SH-SY5Y (cell line): Measurements from ENCODE around the gene SAMM50.

Experiments used
- GATA2 ChIP-seq: IDR thresholded peaks from 2 replicates; pipeline ENCODE4 v1.6.1; 2011; ENCODE audit warnings: mild to moderate bottlenecking, low read depth, low read length
- GATA3 ChIP-seq: IDR thresholded peaks from 2 replicates; pipeline ENCODE4 v1.6.1; 2011; ENCODE audit warnings: low read depth, mild to moderate bottlenecking, low read length, moderate library complexity

SAMM50 gene

DNA sequence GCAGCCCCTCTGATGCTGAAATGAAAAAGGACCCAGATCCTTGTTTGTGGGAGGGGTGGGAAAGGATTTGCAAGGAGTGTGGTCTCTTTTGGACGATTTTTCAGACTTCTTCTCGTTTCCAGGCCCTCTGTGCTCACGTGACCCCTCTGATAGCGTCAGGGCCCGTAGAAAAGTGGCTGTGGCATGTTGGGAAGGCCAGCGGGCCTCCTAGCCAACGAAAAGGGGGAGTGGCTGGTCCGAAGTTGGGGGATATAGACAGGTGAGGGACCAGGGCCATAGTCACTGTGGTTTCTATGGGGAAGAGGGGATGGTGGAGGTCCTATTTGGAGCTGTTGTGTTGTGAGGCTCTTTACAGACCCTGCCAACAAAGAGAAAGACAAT is 75.5 kb downstream of the SAMM50 start:
- no peak for TF ChIP-seq GATA3
- TF ChIP-seq GATA2 = no peak

DNA sequence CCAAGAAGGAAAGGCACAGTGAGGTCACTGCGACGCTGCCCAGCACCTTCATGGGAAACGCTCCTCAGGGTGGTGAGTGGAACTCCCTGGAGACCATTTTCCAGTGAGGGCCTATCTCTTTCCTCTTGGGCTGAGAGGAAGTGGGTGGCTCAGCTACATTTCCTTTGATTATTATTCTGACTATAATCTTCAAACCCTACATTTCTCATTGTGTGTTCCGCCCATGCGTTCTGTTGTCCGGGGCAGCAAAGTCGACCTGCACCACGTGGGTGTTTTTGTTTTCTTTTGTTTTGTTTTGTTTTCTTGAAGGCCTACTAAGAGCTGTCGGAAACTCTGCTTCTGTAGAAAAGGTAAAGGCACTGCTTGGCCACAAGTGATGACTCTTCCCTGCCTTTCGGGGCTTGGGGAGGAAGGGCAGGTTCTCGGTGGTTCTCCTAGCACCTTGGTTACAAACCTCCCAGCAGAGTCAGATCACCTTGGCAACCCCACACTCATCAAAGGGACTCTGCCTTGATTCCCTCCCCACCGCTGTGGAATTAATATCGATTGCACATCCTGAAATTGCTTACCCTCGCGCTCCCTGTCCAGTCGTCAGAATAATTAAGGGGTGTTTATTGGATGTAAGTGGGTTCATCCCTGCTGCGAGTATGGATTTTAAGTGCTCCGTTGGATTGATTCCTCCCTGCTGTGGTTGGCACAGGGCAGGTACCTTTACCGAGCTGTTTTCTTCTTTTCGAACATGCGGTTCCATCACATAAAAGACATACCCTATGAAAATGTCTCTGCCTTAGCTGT is 76.1 kb downstream of the SAMM50 start:
- TF ChIP-seq GATA3 (no peak), GATA2 (no peak)

DNA sequence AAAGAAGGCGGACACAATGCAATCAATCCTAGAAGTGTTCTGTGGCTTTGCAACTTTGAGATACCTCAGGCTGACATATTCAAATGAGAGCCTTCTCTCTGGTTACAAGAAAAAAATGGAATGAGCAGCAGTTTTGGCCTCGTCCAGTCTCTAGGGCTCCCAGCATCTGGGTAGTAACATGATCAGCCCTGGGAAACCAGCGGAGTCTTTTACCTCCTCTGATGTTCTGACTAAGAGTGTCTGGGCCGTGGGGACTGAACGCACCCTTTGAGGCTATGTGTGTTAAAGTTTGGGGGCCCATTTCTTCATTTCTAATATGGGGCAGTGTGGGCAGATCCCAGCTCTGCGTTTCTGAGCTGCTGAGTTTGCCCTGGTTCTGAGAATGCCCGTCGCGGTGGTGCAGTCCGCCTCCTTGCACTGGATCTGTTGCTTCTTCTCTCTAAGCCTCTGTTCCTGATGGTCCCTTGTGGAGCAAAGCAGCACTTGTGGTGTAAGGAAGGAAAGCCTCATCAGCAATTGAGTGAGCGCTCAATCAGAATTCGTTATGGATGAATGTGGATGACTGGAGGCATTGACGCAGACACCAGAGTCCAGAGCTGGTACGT is 77.0 kb downstream of the SAMM50 start:
- no peak for TF ChIP-seq GATA3
- no peak for TF ChIP-seq GATA2

DNA sequence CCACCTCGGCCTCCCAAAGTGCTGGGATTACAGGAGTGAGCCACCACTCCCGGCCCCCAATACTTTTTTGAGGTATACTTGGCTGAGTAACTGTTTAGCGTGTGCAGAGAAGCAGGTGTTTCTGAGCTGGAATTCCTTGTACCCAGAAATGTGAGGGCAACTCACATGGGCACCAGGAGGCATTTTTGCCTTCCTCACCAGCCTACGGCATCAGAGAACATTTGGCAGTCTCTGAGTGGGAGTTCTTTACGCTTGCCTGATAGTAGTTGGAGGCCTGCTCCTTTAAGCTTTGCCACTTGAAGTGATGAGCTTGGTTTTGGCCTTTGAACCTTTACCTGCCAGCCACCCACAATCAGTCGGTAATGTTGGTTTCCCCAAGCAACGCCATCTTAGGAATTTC is 78.0 kb downstream of the SAMM50 start:
- TF ChIP-seq GATA3 = no peak
- TF ChIP-seq GATA2 = no peak

DNA sequence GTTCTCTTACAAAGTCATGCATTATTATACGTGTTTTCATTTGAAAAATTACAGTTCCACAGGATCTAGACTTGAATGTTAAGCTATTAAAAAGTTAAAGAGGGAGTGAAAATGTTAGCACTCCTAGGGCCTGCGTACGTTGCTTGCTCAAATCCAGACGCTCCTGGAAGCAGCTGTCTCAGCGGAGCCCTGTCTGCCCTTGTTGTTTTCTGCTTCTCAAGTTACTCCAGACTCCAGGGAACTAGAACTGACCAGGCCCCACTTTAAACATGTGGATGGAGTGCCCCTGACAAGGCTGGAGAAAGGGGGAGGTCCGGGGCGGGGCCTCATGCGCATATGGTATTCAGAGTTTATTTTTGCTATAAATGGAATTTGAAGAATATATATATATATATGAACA is 78.5 kb downstream of the SAMM50 start:
- no peak for TF ChIP-seq GATA2
- TF ChIP-seq GATA3 = no peak

DNA sequence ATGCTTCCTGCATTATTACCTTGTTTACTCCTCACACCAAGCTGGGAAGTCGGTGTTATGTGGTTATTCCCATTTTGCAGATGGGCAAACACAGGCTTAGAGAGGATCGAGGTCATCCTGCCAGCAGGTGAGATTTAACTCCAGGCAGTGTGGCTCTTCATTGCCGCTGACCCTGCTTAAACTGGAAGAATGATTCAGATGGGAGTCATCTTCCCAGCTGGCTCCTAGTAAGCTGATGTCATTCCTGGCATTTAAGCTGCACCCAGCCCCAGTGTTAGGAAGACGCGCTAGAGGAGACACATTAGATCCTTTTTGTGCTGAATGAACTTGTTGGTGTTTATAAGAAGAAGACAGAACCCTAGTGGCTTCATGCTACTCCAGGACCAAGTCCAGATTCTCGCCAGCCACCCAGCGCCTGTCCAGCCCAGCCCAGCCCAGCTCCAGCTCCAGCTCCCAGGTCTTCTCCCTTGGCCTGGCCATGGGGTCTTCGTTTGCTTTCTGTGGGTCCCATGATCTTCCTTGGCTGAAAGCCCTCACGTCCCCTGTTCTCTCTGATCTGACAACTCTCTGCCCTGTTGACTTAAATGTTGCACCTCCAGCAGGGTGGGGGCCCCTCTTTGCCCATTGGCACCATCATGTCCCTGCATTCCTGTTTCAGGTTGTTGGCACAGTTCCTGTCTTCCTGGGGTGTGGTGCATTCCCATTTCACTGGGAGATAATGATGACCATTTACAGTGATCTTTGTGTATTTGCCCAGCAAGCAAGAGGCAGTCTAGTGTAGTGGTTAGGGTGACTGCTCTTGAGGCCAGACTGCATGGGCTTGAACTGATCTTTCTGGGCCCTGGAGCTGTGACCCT is 82.5 kb downstream of the SAMM50 start:
- TF ChIP-seq GATA3 (no peak), GATA2 (no peak)

DNA sequence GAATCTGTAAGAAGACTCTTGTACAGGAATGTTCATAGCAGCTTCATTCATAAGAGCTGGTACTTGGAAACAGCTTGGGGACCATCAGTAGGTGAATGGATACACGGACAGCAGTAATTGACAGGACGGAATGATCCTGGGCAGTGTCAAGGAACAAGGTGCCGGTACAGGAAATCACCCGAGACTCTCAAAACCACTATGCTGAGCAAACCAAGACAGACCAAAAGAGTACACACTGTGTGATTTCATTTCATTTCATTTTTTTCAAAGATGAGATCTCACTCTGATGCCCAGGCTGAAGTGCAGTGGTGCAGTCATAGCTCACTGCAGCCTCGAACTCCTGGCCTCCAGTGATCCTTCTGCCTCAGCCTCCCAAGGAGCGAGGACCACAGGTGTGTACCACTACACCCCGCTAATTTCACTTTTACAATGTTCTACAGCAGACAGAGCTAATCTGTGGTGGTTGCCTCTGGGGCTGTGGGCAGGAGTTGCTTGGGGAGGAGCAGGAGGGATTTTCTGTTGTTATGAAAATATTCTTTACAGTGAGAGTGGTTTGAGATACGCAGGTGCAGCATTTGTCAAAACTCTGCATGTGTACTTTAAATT is 84.4 kb downstream of the SAMM50 start:
- TF ChIP-seq GATA2 = no peak
- TF ChIP-seq GATA3 = no peak

DNA sequence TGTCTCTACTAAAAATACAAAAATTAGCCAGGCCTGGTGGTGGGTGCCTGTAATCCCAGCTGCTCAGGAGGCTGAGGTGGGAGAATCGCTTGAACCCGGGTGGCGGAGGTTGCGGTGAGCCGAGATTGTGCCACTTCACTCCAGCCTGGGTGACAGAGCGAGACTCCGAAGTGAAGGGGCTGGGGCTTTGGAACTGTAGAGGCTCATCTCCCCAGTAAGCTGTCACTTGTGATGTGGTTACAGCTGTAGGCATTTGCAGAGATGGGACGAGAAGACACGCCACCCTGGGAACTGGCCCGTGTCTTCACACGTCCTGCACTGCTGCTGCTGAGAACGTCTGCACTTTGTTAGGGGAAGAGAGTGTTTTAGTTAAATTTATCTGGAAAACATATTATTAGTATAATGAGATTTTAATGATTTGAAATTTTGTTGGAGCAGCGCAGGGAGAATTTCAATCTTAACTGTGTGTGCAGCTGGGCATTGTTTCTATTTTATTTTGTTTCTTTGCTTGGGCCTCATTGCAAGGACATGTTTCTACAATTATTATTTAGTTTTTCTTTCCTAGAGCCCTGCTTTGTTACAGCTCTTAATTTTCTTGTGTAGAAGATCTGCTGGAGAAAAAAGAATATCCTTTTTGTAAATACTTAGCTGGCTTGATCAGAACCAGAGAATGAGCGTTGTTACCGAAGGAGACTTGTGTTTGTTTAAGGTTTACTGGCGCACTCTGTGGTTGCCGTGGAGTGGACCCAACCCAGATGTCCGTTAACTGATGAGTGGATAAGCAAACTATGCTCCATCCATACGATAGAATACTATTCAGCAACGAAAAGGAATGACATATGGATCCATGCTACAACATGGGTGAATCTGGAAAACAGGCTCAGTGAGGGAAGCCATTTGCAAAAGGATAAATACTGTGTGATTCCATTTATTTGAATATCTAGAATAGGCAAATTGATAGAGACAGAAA is 87.3 kb downstream of the SAMM50 start:
- TF ChIP-seq GATA2 = no peak
- TF ChIP-seq GATA3 = no peak

DNA sequence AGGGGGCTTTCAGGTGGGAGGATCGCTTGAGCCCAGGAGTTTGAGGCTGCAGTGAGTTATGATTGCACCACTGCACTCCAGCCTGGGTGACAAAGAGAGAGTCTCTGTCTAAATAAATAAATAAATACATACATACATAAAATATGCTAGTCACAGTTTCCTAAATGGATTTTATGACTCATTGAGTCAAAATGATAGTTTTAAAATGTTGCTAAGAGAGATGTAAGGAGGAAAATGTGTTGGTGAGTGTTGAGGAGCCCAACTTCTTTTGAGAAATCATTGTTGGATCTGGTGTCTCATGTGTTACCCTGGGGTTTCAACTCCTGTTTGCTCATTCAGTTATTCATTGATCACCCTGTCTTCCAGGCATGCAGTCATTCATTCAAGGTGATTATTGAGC is 89.9 kb downstream of the SAMM50 start:
- TF ChIP-seq GATA2 (no peak), GATA3 (no peak)
